Measurements from ENCODE around the gene RPS27A. TPM values are rescaled to one million over a fixed set of nuclear protein-coding genes. Genes with fewer than 3 reads are reported as not detected.
A peak's percentile ranks its signal among the peaks of the same experiment; 100 is the strongest.
"Not testable (repeated sequence)": the region's sequence is repeated elsewhere in the genome, so short reads cannot be mapped to it uniquely, and the experiment has no call there.

RPS27A gene
- polyA plus RNA-seq, 3 donors: 1,597 to 2,241 (median 2,030) TPM

GRCh38 chr2:55227437-55228225 lies 4.9 kb upstream of the RPS27A start:
- DNase-seq (ENCODE audit: extremely low read depth in 1 of 11, low read depth in 9 of 11, low spot score in 4 of 11): not testable (repeated sequence)

GRCh38 chr2:55228226-55228563 lies 4.3 kb upstream of the RPS27A start:
- no peak for DNase-seq (ENCODE audit: extremely low read depth in 1 of 11, low read depth in 9 of 11, low spot score in 4 of 11)

- no peak for DNase-seq (ENCODE audit: extremely low read depth in 1 of 11, low read depth in 9 of 11, low spot score in 4 of 11)
Measured at GRCh38 chr2:55229221-55229620, 3.3 kb upstream of the RPS27A start.

GRCh38 chr2:55230551-55230950 lies 1.9 kb upstream of the RPS27A start:
- no peak for DNase-seq (ENCODE audit: extremely low read depth in 1 of 11, low read depth in 9 of 11, low spot score in 4 of 11)

- no peak for DNase-seq (ENCODE audit: extremely low read depth in 1 of 11, low read depth in 9 of 11, low spot score in 4 of 11)
Measured at GRCh38 chr2:55231546-55232083, 873 bp upstream of the RPS27A start.

- no peak for DNase-seq (ENCODE audit: extremely low read depth in 1 of 11, low read depth in 9 of 11, low spot score in 4 of 11)
Measured at GRCh38 chr2:55232863-55233657, 572 bp downstream of the RPS27A start.

- no peak for DNase-seq (ENCODE audit: extremely low read depth in 1 of 11, low read depth in 9 of 11, low spot score in 4 of 11)
Measured at GRCh38 chr2:55233658-55233940, 1.1 kb downstream of the RPS27A start.

GRCh38 chr2:55235724-55236538 lies 3.4 kb downstream of the RPS27A start:
- no peak for DNase-seq (ENCODE audit: extremely low read depth in 1 of 11, low read depth in 9 of 11, low spot score in 4 of 11)

- DNase-seq (ENCODE audit: extremely low read depth in 1 of 11, low read depth in 9 of 11, low spot score in 4 of 11): no peak
Measured at GRCh38 chr2:55236992-55237543, 4.6 kb downstream of the RPS27A start.

GRCh38 chr2:55239656-55240222 lies 7.3 kb downstream of the RPS27A start:
- no peak for DNase-seq (ENCODE audit: extremely low read depth in 1 of 11, low read depth in 9 of 11, low spot score in 4 of 11)

- not testable (repeated sequence) for DNase-seq (ENCODE audit: extremely low read depth in 1 of 11, low read depth in 9 of 11, low spot score in 4 of 11)
Measured at GRCh38 chr2:55241582-55241981, 9.1 kb downstream of the RPS27A start.

GRCh38 chr2:55242617-55243016 lies 10.1 kb downstream of the RPS27A start:
- DNase-seq (ENCODE audit: extremely low read depth in 1 of 11, low read depth in 9 of 11, low spot score in 4 of 11): no peak

GRCh38 chr2:55245411-55245810 lies 12.9 kb downstream of the RPS27A start:
- no peak for DNase-seq (ENCODE audit: extremely low read depth in 1 of 11, low read depth in 9 of 11, low spot score in 4 of 11)

- no peak for DNase-seq (ENCODE audit: extremely low read depth in 1 of 11, low read depth in 9 of 11, low spot score in 4 of 11)
Measured at GRCh38 chr2:55247025-55247424, 14.5 kb downstream of the RPS27A start.

GRCh38 chr2:55252832-55253231 lies 20.3 kb downstream of the RPS27A start:
- DNase-seq (ENCODE audit: extremely low read depth in 1 of 11, low read depth in 9 of 11, low spot score in 4 of 11): no peak

GRCh38 chr2:55259586-55259985 lies 27.1 kb downstream of the RPS27A start:
- not testable (repeated sequence) for DNase-seq (ENCODE audit: extremely low read depth in 1 of 11, low read depth in 9 of 11, low spot score in 4 of 11)

GRCh38 chr2:55268288-55268906 lies 35.9 kb downstream of the RPS27A start:
- DNase-seq (ENCODE audit: extremely low read depth in 1 of 11, low read depth in 9 of 11, low spot score in 4 of 11): no peak

- peak; percentile 87 to 94 (median 91) for DNase-seq (ENCODE audit: extremely low read depth in 1 of 11, low read depth in 9 of 11, low spot score in 4 of 11)
Measured at GRCh38 chr2:55268907-55269644, 36.6 kb downstream of the RPS27A start, which contains the start of gene MTIF2. Gene MTIF2, minus strand, starts transcription at chr2:55269231. Its CDS starts 5,373 bp downstream, at chr2:55263858.
